GM23248 (cell line): Measurements from ENCODE around the gene CDH4.

ENCODE experiments used
- EZH2 ChIP-seq: fragments of 200-600 bp; sonication (generic); IDR thresholded peaks from 2 replicates; pipeline ENCODE4 v1.6.1; 2018; ENCODE audit warnings: antibody characterized with exemption, mild to moderate bottlenecking; ENCODE audit not compliant: insufficient read depth, poor library complexity, severe bottlenecking
- EZH2phosphoT487 ChIP-seq: fragments of 200-600 bp; sonication (generic); IDR thresholded peaks from 2 replicates; pipeline ENCODE4 v1.6.1; 2018; ENCODE audit warnings: antibody characterized with exemption, moderate library complexity, mild to moderate bottlenecking, low read depth; ENCODE audit not compliant: insufficient read depth

DNA sequence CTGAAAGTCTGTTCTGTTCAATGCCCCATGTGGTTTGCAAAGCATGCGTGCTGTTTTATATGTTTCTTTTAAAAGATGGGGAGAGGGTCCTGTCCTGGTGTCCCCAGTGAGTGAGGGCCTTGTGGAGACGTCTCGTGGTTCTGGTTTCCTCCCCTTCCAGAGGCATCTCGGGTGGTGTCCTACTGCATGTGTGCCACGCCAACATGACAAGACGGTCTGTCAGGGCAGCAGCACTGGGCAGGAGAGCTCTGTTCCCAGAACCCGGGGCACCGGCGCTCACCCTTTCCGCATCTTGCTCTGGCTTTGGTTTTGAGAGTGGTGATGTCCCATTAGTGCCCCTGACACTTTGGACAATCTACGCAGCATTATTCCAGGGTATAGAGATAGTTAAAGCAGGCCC is 275.6 kb downstream of the CDH4 start:
- TF ChIP-seq EZH2phosphoT487: no peak
- TF ChIP-seq EZH2: no peak
